NB4 (cell line): Measurements from ENCODE around the gene B4GALT4.

Experiments used
- CTCF ChIP-seq: IDR thresholded peaks from one replicate; pipeline ENCODE4 v1.5.1; 2012; ENCODE audit warnings: low read depth, low read length
- MYC ChIP-seq: IDR thresholded peaks from 2 replicates; pipeline ENCODE4 v1.6.1; 2011; ENCODE audit warnings: low read depth, low read length

GRCh38 chr3:119207512-119207875 is 33.2 kb downstream of the B4GALT4 start:
- TF ChIP-seq CTCF: no peak
- TF ChIP-seq MYC: no peak
